Endothelial cell of umbilical vein (primary cell): ENCODE measurements around the gene NPAS1. TPM values are rescaled to one million over a fixed set of nuclear protein-coding genes. Genes with fewer than 3 reads are reported as not detected.

ENCODE experiments used
- BruUV-seq: library from RNA; stranded (reverse); fragments of 400-500 nt; replicated peaks from 2 replicates; lab custom pipeline; 2021; lab: Mats Ljungman, UMichigan
- CTCF ChIA-PET: fragments of 300-600, 350-600 bp; sonication (Branson Sonifier 250); formaldehyde crosslinking; loops from one replicate; lab custom pipeline; 2021; ENCODE audit warnings: antibody characterized with exemption, inconsistent platforms; lab: Charles Lee
- POLR2A ChIA-PET: fragments of 300-600, 350-600 bp; sonication (Branson Sonifier 250); formaldehyde crosslinking; loops from one replicate; lab custom pipeline; 2021; ENCODE audit warnings: antibody characterized with exemption, inconsistent platforms; lab: Charles Lee
- DNase-seq: peaks from one replicate; pipeline ENCODE4 v3.0.0-alpha.2; 2011; ENCODE audit warnings: low read depth, low spot score
- FAIRE-seq: peaks from 2 replicates; lab custom pipeline; 2011; peaks lifted over from hg19 to GRCh38; lab: Jason Lieb, UNC
- H2AFZ ChIP-seq: 2 replicates; pipeline ENCODE4 v1.6.0; 2012; ENCODE audit warnings: low read depth, low read length, control low read depth, inconsistent platforms
- H3K27ac ChIP-seq: 2 replicates; pipeline ENCODE4 v1.5.1; 2011; ENCODE audit warnings: low read depth, mild to moderate bottlenecking, control low read depth, low read length, moderate library complexity; ENCODE audit not compliant: insufficient read depth
- H3K27me3 ChIP-seq, 2 experiments: 2 replicates each; pipeline versions ENCODE4 v1.6.0 to v1.6.1; 2011; ENCODE audit warnings: low read length in 2 of 2, mixed read lengths in 1 of 2; ENCODE audit not compliant: control insufficient read depth in 2 of 2, insufficient read depth in 2 of 2
- H3K36me3 ChIP-seq, 2 experiments: 2 replicates in 1 of 2; 3 replicates in 1 of 2; pipeline ENCODE4 v1.5.1; 2011; ENCODE audit warnings: low read length in 2 of 2, mild to moderate bottlenecking in 1 of 2, moderate library complexity in 1 of 2; ENCODE audit not compliant: control insufficient read depth in 2 of 2, insufficient read depth in 2 of 2; ENCODE audit errors: extremely low read depth in 1 of 2
- H3K4me1 ChIP-seq: 3 replicates; pipeline ENCODE4 v1.5.1; 2011; ENCODE audit warnings: mild to moderate bottlenecking, low read length; ENCODE audit not compliant: control insufficient read depth, insufficient read depth; ENCODE audit errors: extremely low read depth
- H3K4me2 ChIP-seq: 2 replicates; pipeline ENCODE4 v1.6.1; 2011; ENCODE audit warnings: low read length, control low read depth, mixed read lengths; ENCODE audit not compliant: insufficient read depth
- H3K4me3 ChIP-seq, 3 experiments: fragments of 200-600 bp in 1 of 3; sonication (generic), shearing (Covaris generic) in 1 of 3; replicated peaks in 1 of 3; 2 replicates each; pipeline ENCODE4 v1.5.1; 2011 to 2016; ENCODE audit warnings: control low read depth in 3 of 3, low read length in 3 of 3, mild to moderate bottlenecking in 2 of 3, inconsistent platforms in 1 of 3, low read depth in 1 of 3, moderate library complexity in 1 of 3; ENCODE audit not compliant: insufficient read depth in 1 of 3
- H3K79me2 ChIP-seq: 2 replicates; pipeline ENCODE4 v1.6.0; 2012; ENCODE audit warnings: low read length, inconsistent platforms; ENCODE audit not compliant: control insufficient read depth, insufficient read depth
- H3K9ac ChIP-seq: replicated peaks from 2 replicates; pipeline ENCODE3; 2011; ENCODE audit warnings: low read length, control low read depth; ENCODE audit not compliant: insufficient read depth; ENCODE audit errors: extremely low read depth
- H3K9me1 ChIP-seq: replicated peaks from 3 replicates; pipeline ENCODE4 v1.6.0; 2011; ENCODE audit warnings: mild to moderate bottlenecking, low read length; ENCODE audit not compliant: control insufficient read depth, insufficient read depth; ENCODE audit errors: extremely low read depth
- H3K9me3 ChIP-seq: replicated peaks from 2 replicates; pipeline ENCODE4 v1.5.1; 2012; ENCODE audit warnings: low read length, inconsistent platforms; ENCODE audit not compliant: control insufficient read depth, insufficient read depth
- H4K20me1 ChIP-seq: replicated peaks from 2 replicates; pipeline ENCODE3; 2011; ENCODE audit warnings: mild to moderate bottlenecking, low read length; ENCODE audit not compliant: control insufficient read depth, insufficient read depth; ENCODE audit errors: extremely low read depth
- EZH2 ChIP-seq: IDR thresholded peaks from 2 replicates; pipeline ENCODE4 v1.6.1; 2012; ENCODE audit warnings: borderline replicate concordance, low read depth, mild to moderate bottlenecking, moderate library complexity, low read length, inconsistent platforms; ENCODE audit not compliant: severe bottlenecking
- FOS ChIP-seq: IDR thresholded peaks from 2 replicates; pipeline ENCODE4 v1.6.1; 2011; ENCODE audit warnings: mild to moderate bottlenecking, low read length, moderate library complexity, borderline replicate concordance; ENCODE audit not compliant: insufficient read depth
- GATA2 ChIP-seq: IDR thresholded peaks from 2 replicates; pipeline ENCODE4 v1.7.0; 2011; ENCODE audit warnings: low read depth, mild to moderate bottlenecking, moderate library complexity, mixed read lengths, low read length; ENCODE audit not compliant: insufficient read length, insufficient read depth
- JUN ChIP-seq: IDR thresholded peaks from 2 replicates; pipeline ENCODE4 v1.6.1; 2011; ENCODE audit warnings: borderline replicate concordance, low read depth; ENCODE audit not compliant: insufficient read length, insufficient read depth
- MYC ChIP-seq: IDR thresholded peaks from one replicate; pipeline ENCODE4 v1.6.1; 2011; ENCODE audit warnings: mild to moderate bottlenecking, low read depth, low read length
- POLR2A ChIP-seq: IDR thresholded peaks from 2 replicates; pipeline ENCODE4 v1.6.1; 2012; ENCODE audit warnings: low read depth, mild to moderate bottlenecking, control low read depth, low read length
- POLR2AphosphoS5 ChIP-seq: IDR thresholded peaks from 2 replicates; pipeline ENCODE4 v1.6.1; 2012; ENCODE audit warnings: low read depth, mild to moderate bottlenecking, control low read depth, low read length, moderate library complexity; ENCODE audit not compliant: insufficient read depth
- dilution Hi-C: fragments of 300-500 bp; cut with MboI; formaldehyde crosslinking; loops from one replicate; pipeline ENCODE4 v1.15.0; 2019; ENCODE audit warnings: low sequenced_read_pairs; ENCODE audit not compliant: extremely low pct_ligation_motif_present
- intact Hi-C: fragments of 100-400 bp; cut with micrococcal nuclease; formaldehyde crosslinking; loops from one replicate; pipeline ENCODE4 v1.10.0; 2022
- polyA plus RNA-seq, 4 experiments: library from polyadenylated mRNA; depleted of rRNA in 3 of 4; stranded (reverse) in 3 of 4; unstranded in 1 of 4; fragments of >200 nt; gene quantifications; 2 replicates each; pipeline versions ENCODE4 v1.2.1 to v1.2.3, GENCODE V29; 2011 to 2012; ENCODE audit warnings: missing spikeins in 1 of 4
- total RNA-seq: library from RNA; stranded (reverse); gene quantifications from 2 replicates; pipeline ENCODE4 v1.2.3, GENCODE V29; 2021
- TF ChIP-seq, protein P1 (sequence below), 2 donors: IDR thresholded peaks; 1 replicate in 1 of 2; 2 replicates in 1 of 2; pipeline ENCODE4 v1.5.1; 2011; ENCODE audit warnings: low read length in 2 of 2, mild to moderate bottlenecking in 2 of 2, moderate library complexity in 2 of 2, control low read depth in 1 of 2, inconsistent platforms in 1 of 2, low read depth in 1 of 2; ENCODE audit not compliant: insufficient read depth in 1 of 2; ENCODE audit errors: extremely low read depth in 1 of 2
- TF ChIP-seq, protein P2 (sequence below): IDR thresholded peaks from 2 replicates; pipeline ENCODE4 v1.6.1; 2011; ENCODE audit not compliant: insufficient read depth, insufficient read length

Gene NPAS1
- total and polyA plus RNA-seq, 2 donors (not counting 3 experiments of a cell fraction or from before 2014, with no cell fraction given), result 0.18 to 0.62 TPM

DNA sequence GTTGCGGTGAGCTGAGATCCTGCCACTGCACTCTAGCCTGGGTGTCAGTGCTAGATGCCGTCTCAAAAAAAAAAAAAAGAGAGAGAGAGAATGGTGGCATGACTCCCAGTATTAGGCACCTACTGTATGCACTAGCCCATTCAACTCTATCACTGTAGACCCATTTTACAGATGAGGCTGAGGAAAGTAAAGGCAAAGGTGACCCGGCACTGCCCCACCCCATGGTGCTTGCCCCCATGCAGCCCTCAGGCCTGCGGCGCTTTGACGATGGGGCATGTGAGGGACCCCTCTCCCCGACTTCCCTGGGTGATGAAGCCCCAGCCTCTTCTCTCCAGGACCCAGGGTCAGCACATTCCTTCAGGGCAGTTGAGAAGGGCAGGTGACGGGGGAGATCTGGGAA, 7.3 kb downstream of the NPAS1 start:
- intact Hi-C loops, result no loop called here
- ChIA-PET POLR2A (no interaction called here), CTCF (interaction anchor here (2.1 kb wide), 1 partner anchor 8 kb away, joined by 7 read pairs; no protein-coding TSS in a partner anchor)
- H3K4me1 ChIP-seq, result peaks cover 2% of the 10 kb centered on the region
- no peaks in the 10 kb centered on the region for H3K36me3 ChIP-seq
- no peak overlapping the region for H3K4me3 ChIP-seq
- DNase-seq (no peak), FAIRE-seq (no peak)
- H3K27ac ChIP-seq, result no peak overlapping the region
- no peak overlapping the region for H3K4me2 ChIP-seq
- H3K79me2 ChIP-seq, result no peaks in the 10 kb centered on the region
- no peaks in the 10 kb centered on the region for H4K20me1 ChIP-seq
- dilution Hi-C loops, result no loop called here
- no peak overlapping the region for H3K9ac ChIP-seq
- H2AFZ ChIP-seq, result no peak overlapping the region
- no peaks in the 10 kb centered on the region for H3K9me3 ChIP-seq
- peaks cover 26 to 31% of the 10 kb centered on the region in 2 experiments for H3K27me3 ChIP-seq
- TF ChIP-seq EZH2 (no peak), POLR2A (no peak), POLR2AphosphoS5 (no peak), GATA2 (no peak), JUN (no peak), MYC (no peak), FOS (no peak)
- TF ChIP-seq, protein P1, sequence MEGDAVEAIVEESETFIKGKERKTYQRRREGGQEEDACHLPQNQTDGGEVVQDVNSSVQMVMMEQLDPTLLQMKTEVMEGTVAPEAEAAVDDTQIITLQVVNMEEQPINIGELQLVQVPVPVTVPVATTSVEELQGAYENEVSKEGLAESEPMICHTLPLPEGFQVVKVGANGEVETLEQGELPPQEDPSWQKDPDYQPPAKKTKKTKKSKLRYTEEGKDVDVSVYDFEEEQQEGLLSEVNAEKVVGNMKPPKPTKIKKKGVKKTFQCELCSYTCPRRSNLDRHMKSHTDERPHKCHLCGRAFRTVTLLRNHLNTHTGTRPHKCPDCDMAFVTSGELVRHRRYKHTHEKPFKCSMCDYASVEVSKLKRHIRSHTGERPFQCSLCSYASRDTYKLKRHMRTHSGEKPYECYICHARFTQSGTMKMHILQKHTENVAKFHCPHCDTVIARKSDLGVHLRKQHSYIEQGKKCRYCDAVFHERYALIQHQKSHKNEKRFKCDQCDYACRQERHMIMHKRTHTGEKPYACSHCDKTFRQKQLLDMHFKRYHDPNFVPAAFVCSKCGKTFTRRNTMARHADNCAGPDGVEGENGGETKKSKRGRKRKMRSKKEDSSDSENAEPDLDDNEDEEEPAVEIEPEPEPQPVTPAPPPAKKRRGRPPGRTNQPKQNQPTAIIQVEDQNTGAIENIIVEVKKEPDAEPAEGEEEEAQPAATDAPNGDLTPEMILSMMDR (IDR thresholded peaks at IDR 0.05; ENCODE audit: extremely low read depth in 1 of 2, insufficient read depth in 1 of 2, low read depth in 1 of 2, low read length in 2 of 2), result no peak
- TF ChIP-seq, protein P2, sequence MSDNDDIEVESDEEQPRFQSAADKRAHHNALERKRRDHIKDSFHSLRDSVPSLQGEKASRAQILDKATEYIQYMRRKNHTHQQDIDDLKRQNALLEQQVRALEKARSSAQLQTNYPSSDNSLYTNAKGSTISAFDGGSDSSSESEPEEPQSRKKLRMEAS, result no peak
- no TSS peak for BruUV-seq
- H3K9me1 ChIP-seq, result no peaks in the 10 kb centered on the region
